ENCODE results near the gene CPA1. TPM values are rescaled to one million over a fixed set of nuclear protein-coding genes. Genes with fewer than 3 reads are reported as not detected.
A peak's percentile ranks its signal among the peaks of the same experiment; 100 is the strongest.

The CPA1 gene
- total RNA-seq, 1 experiment from 2014 or later, result 0.17 TPM

GRCh38 chr7:130363026-130363847, 17.1 kb upstream of the CPA1 start:
- Histone ChIP-seq H3K36me3 (replicated peaks; ENCODE audit: control insufficient read depth, insufficient read depth, low read length) (no peaks in the 10 kb centered on the region), H3K27me3 (ENCODE audit: control insufficient read depth, insufficient read depth, low read length) (no peaks in the 10 kb centered on the region), H3K4me3 (ENCODE audit: insufficient read depth, low read depth, low read length) (no peak overlapping the region)
- DNase-seq, result peak; percentile 2

- no peaks in the 10 kb centered on the region for H3K36me3 ChIP-seq (replicated peaks; ENCODE audit: control insufficient read depth, insufficient read depth, low read length)
- H3K4me3 ChIP-seq (ENCODE audit: insufficient read depth, low read depth, low read length), result no peak overlapping the region
- H3K27me3 ChIP-seq (ENCODE audit: control insufficient read depth, insufficient read depth, low read length), result no peaks in the 10 kb centered on the region
- no peak for DNase-seq
Observed at GRCh38 chr7:130364451-130364850, 15.8 kb upstream of the CPA1 start.

- DNase-seq, result no peak
Observed at GRCh38 chr7:130365088-130365487, 15.2 kb upstream of the CPA1 start.

GRCh38 chr7:130365511-130366441, 14.5 kb upstream of the CPA1 start:
- Histone ChIP-seq H3K4me3 (ENCODE audit: insufficient read depth, low read depth, low read length) (no peak overlapping the region), H3K27me3 (ENCODE audit: control insufficient read depth, insufficient read depth, low read length) (no peaks in the 10 kb centered on the region), H3K36me3 (replicated peaks; ENCODE audit: control insufficient read depth, insufficient read depth, low read length) (no peaks in the 10 kb centered on the region)
- DNase-seq, result peak; percentile 72

More at GRCh38 chr7:130365088-130365487, 15.2 kb upstream of the CPA1 start:
- Histone ChIP-seq H3K27me3 (ENCODE audit: control insufficient read depth, insufficient read depth, low read length) (no peaks in the 10 kb centered on the region), H3K36me3 (replicated peaks; ENCODE audit: control insufficient read depth, insufficient read depth, low read length) (no peaks in the 10 kb centered on the region), H3K4me3 (ENCODE audit: insufficient read depth, low read depth, low read length) (no peak overlapping the region)

- Histone ChIP-seq H3K4me3 (ENCODE audit: insufficient read depth, low read depth, low read length) (no peak overlapping the region), H3K27me3 (ENCODE audit: control insufficient read depth, insufficient read depth, low read length) (no peaks in the 10 kb centered on the region), H3K36me3 (replicated peaks; ENCODE audit: control insufficient read depth, insufficient read depth, low read length) (no peaks in the 10 kb centered on the region)
- DNase-seq, result no peak
Observed at GRCh38 chr7:130366564-130366963, 13.7 kb upstream of the CPA1 start.

- no peaks in the 10 kb centered on the region for H3K27me3 ChIP-seq (ENCODE audit: control insufficient read depth, insufficient read depth, low read length)
- no peaks in the 10 kb centered on the region for H3K36me3 ChIP-seq (replicated peaks; ENCODE audit: control insufficient read depth, insufficient read depth, low read length)
- H3K4me3 ChIP-seq (ENCODE audit: insufficient read depth, low read depth, low read length), result no peak overlapping the region
- no peak for DNase-seq
Observed at GRCh38 chr7:130367088-130367755, 13.1 kb upstream of the CPA1 start.

GRCh38 chr7:130367836-130368746, 12.2 kb upstream of the CPA1 start:
- no peaks in the 10 kb centered on the region for H3K27me3 ChIP-seq (ENCODE audit: control insufficient read depth, insufficient read depth, low read length)
- H3K4me3 ChIP-seq (ENCODE audit: insufficient read depth, low read depth, low read length), result no peak overlapping the region
- no peaks in the 10 kb centered on the region for H3K36me3 ChIP-seq (replicated peaks; ENCODE audit: control insufficient read depth, insufficient read depth, low read length)
- DNase-seq, result no peak

GRCh38 chr7:130369110-130369711, 11.1 kb upstream of the CPA1 start:
- no peak for DNase-seq
- no peak overlapping the region for H3K4me3 ChIP-seq (ENCODE audit: insufficient read depth, low read depth, low read length)
- H3K36me3 ChIP-seq (replicated peaks; ENCODE audit: control insufficient read depth, insufficient read depth, low read length), result no peaks in the 10 kb centered on the region
- H3K27me3 ChIP-seq (ENCODE audit: control insufficient read depth, insufficient read depth, low read length), result no peaks in the 10 kb centered on the region

GRCh38 chr7:130369831-130370550, 10.3 kb upstream of the CPA1 start:
- H3K36me3 ChIP-seq (replicated peaks; ENCODE audit: control insufficient read depth, insufficient read depth, low read length), result no peaks in the 10 kb centered on the region
- H3K27me3 ChIP-seq (ENCODE audit: control insufficient read depth, insufficient read depth, low read length), result no peaks in the 10 kb centered on the region
- no peak for DNase-seq
- no peak overlapping the region for H3K4me3 ChIP-seq (ENCODE audit: insufficient read depth, low read depth, low read length)

GRCh38 chr7:130371046-130371445, 9.2 kb upstream of the CPA1 start:
- DNase-seq, result no peak
- no peak overlapping the region for H3K4me3 ChIP-seq (ENCODE audit: insufficient read depth, low read depth, low read length)

GRCh38 chr7:130372402-130373165, 7.7 kb upstream of the CPA1 start:
- Histone ChIP-seq H3K4me3 (ENCODE audit: insufficient read depth, low read depth, low read length) (no peak overlapping the region), H3K36me3 (replicated peaks; ENCODE audit: control insufficient read depth, insufficient read depth, low read length) (no peaks in the 10 kb centered on the region), H3K27me3 (ENCODE audit: control insufficient read depth, insufficient read depth, low read length) (no peaks in the 10 kb centered on the region)
- DNase-seq, result no peak

More at GRCh38 chr7:130371046-130371445, 9.2 kb upstream of the CPA1 start:
- H3K27me3 ChIP-seq (ENCODE audit: control insufficient read depth, insufficient read depth, low read length), result no peaks in the 10 kb centered on the region
- no peaks in the 10 kb centered on the region for H3K36me3 ChIP-seq (replicated peaks; ENCODE audit: control insufficient read depth, insufficient read depth, low read length)

- H3K4me3 ChIP-seq (ENCODE audit: insufficient read depth, low read depth, low read length), result no peak overlapping the region
- no peaks in the 10 kb centered on the region for H3K27me3 ChIP-seq (ENCODE audit: control insufficient read depth, insufficient read depth, low read length)
- H3K36me3 ChIP-seq (replicated peaks; ENCODE audit: control insufficient read depth, insufficient read depth, low read length), result no peaks in the 10 kb centered on the region
- no peak for DNase-seq
Observed at GRCh38 chr7:130374507-130374906, 5.8 kb upstream of the CPA1 start.

Measured in H7 (cell line).